ENCODE results near the gene MYO18A.

Gene MYO18A

DNA sequence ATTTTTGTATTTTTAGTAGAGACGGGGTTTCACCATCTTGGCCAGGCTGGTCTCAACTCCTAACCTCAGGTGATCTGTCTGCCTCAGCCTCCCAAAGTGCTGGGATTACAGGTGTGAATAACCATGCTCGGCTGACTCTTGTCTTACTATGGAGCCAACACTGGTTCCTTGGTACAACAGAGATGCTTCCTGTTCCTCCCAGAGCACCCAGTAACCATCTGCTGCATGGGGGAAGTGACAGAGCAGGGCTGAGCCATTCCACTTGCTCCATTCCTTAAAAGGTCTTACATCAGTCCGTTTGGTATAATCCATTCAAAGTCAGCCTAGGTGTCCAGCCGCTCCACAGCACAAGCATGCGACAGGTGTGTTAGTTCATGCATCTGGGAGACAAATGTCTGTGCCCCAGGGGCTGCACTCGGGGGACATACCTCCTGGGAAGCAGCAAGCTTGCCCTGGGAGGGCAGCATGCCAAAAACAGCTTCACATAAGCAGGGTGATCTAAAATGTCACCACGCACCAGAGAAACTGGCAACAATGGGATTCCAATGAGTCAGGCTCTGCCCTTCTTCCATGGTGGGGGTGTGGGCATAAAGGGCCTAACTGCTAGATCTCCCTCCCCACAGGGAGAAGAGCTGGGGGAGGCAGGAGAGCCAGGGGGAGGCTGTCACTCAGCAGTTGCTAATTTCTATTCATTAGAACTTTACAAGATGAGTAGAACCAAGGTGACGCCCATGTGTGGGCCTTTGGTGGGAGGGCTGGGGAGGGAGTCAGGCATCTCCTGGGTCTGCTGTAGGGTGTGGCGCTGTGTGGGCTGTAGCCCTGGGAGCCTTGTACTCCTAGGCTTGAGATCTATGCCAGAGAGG lies 101.8 kb downstream of the MYO18A start:
- no peak for TF ChIP-seq ZNF274 (IDR thresholded peaks at IDR 0.05; ENCODE audit: low read depth, low read length)
- TF ChIP-seq YY1 (IDR thresholded peaks at IDR 0.05; ENCODE audit: insufficient read depth, insufficient read length), result no peak
- TF ChIP-seq SUZ12 (IDR thresholded peaks at IDR 0.05; ENCODE audit: extremely low read depth, insufficient read depth, insufficient read length), result no peak
- H3K27me3 ChIP-seq (ENCODE audit: insufficient read depth, insufficient read length), result no peaks in the 10 kb centered on the region
- DNase-seq (ENCODE audit: low read depth, low spot score), result no peak
- H3K36me3 ChIP-seq (ENCODE audit: insufficient read depth, insufficient read length, low read length), result peaks cover 24% of the 10 kb centered on the region
- H3K9ac ChIP-seq (ENCODE audit: insufficient read length, low read depth), result no peak overlapping the region
- H3K9me3 ChIP-seq (ENCODE audit: insufficient read depth, low read length), result no peaks in the 10 kb centered on the region
- H3K4me3 ChIP-seq (ENCODE audit: insufficient read length, low read depth), result no peak overlapping the region
- peaks cover 18% of the 10 kb centered on the region for H3K4me1 ChIP-seq (ENCODE audit: insufficient read depth, insufficient read length)

GRCh38 chr17:29077320-29077719 lies 102.9 kb downstream of the MYO18A start:
- no peak for DNase-seq (ENCODE audit: low read depth, low spot score)
- Histone ChIP-seq H3K36me3 (ENCODE audit: insufficient read depth, insufficient read length, low read length) (peaks cover 20% of the 10 kb centered on the region), H3K9ac (ENCODE audit: insufficient read length, low read depth) (no peak overlapping the region), H3K4me1 (ENCODE audit: insufficient read depth, insufficient read length) (peaks cover 18% of the 10 kb centered on the region), H3K9me3 (ENCODE audit: insufficient read depth, low read length) (no peaks in the 10 kb centered on the region), H3K4me3 (ENCODE audit: insufficient read length, low read depth) (no peak overlapping the region), H3K27me3 (ENCODE audit: insufficient read depth, insufficient read length) (no peaks in the 10 kb centered on the region)
- TF ChIP-seq YY1 (IDR thresholded peaks at IDR 0.05; ENCODE audit: insufficient read depth, insufficient read length) (no peak), SUZ12 (IDR thresholded peaks at IDR 0.05; ENCODE audit: extremely low read depth, insufficient read depth, insufficient read length) (no peak), ZNF274 (IDR thresholded peaks at IDR 0.05; ENCODE audit: low read depth, low read length) (no peak)

- Histone ChIP-seq H3K27me3 (ENCODE audit: insufficient read depth, insufficient read length) (no peaks in the 10 kb centered on the region), H3K9ac (ENCODE audit: insufficient read length, low read depth) (no peak overlapping the region), H3K4me3 (ENCODE audit: insufficient read length, low read depth) (no peak overlapping the region), H3K36me3 (ENCODE audit: insufficient read depth, insufficient read length, low read length) (peaks cover 19% of the 10 kb centered on the region), H3K4me1 (ENCODE audit: insufficient read depth, insufficient read length) (peaks cover 18% of the 10 kb centered on the region), H3K9me3 (ENCODE audit: insufficient read depth, low read length) (no peaks in the 10 kb centered on the region)
- no peak for DNase-seq (ENCODE audit: low read depth, low spot score)
- TF ChIP-seq ZNF274 (IDR thresholded peaks at IDR 0.05; ENCODE audit: low read depth, low read length) (no peak), SUZ12 (IDR thresholded peaks at IDR 0.05; ENCODE audit: extremely low read depth, insufficient read depth, insufficient read length) (no peak), YY1 (IDR thresholded peaks at IDR 0.05; ENCODE audit: insufficient read depth, insufficient read length) (no peak)
Observed at GRCh38 chr17:29076722-29077121, 103.5 kb downstream of the MYO18A start.

GRCh38 chr17:29076087-29076486 lies 104.1 kb downstream of the MYO18A start:
- Histone ChIP-seq H3K36me3 (ENCODE audit: insufficient read depth, insufficient read length, low read length) (peaks cover 15% of the 10 kb centered on the region), H3K4me3 (ENCODE audit: insufficient read length, low read depth) (no peak overlapping the region), H3K4me1 (ENCODE audit: insufficient read depth, insufficient read length) (peaks cover 18% of the 10 kb centered on the region), H3K9me3 (ENCODE audit: insufficient read depth, low read length) (no peaks in the 10 kb centered on the region), H3K9ac (ENCODE audit: insufficient read length, low read depth) (no peak overlapping the region), H3K27me3 (ENCODE audit: insufficient read depth, insufficient read length) (no peaks in the 10 kb centered on the region)
- TF ChIP-seq YY1 (IDR thresholded peaks at IDR 0.05; ENCODE audit: insufficient read depth, insufficient read length) (no peak), SUZ12 (IDR thresholded peaks at IDR 0.05; ENCODE audit: extremely low read depth, insufficient read depth, insufficient read length) (no peak), ZNF274 (IDR thresholded peaks at IDR 0.05; ENCODE audit: low read depth, low read length) (no peak)
- no peak for DNase-seq (ENCODE audit: low read depth, low spot score)

GRCh38 chr17:29074488-29074887 lies 105.7 kb downstream of the MYO18A start:
- DNase-seq (ENCODE audit: low read depth, low spot score), result no peak
- Histone ChIP-seq H3K36me3 (ENCODE audit: insufficient read depth, insufficient read length, low read length) (peaks cover 7% of the 10 kb centered on the region), H3K9ac (ENCODE audit: insufficient read length, low read depth) (no peak overlapping the region), H3K4me1 (ENCODE audit: insufficient read depth, insufficient read length) (peaks cover 20% of the 10 kb centered on the region), H3K4me3 (ENCODE audit: insufficient read length, low read depth) (no peak overlapping the region), H3K9me3 (ENCODE audit: insufficient read depth, low read length) (no peaks in the 10 kb centered on the region), H3K27me3 (ENCODE audit: insufficient read depth, insufficient read length) (no peaks in the 10 kb centered on the region)
- TF ChIP-seq YY1 (IDR thresholded peaks at IDR 0.05; ENCODE audit: insufficient read depth, insufficient read length) (no peak), ZNF274 (IDR thresholded peaks at IDR 0.05; ENCODE audit: low read depth, low read length) (no peak), SUZ12 (IDR thresholded peaks at IDR 0.05; ENCODE audit: extremely low read depth, insufficient read depth, insufficient read length) (no peak)

DNA sequence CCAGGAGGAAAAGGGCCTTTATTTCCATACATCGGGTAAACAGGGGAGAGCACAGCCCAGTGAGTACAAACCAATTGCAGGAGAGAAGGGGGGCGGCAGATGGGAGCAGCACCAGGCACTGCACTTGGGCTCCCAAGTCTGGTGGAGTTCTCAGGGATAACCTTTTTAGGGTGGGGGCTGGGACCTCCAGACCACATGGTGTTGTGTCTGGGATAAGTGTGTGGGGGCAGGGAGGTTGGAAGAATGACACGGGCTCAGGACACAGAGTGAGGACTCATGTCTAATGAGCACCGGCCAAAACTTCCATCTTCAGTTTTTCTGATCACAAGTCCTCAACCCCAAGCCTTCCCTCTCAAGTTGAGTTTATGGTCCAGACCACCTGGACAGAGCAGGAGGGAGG lies 106.7 kb downstream of the MYO18A start:
- Histone ChIP-seq H3K9me3 (ENCODE audit: insufficient read depth, low read length) (no peaks in the 10 kb centered on the region), H3K36me3 (ENCODE audit: insufficient read depth, insufficient read length, low read length) (no peaks in the 10 kb centered on the region), H3K27me3 (ENCODE audit: insufficient read depth, insufficient read length) (no peaks in the 10 kb centered on the region), H3K4me1 (ENCODE audit: insufficient read depth, insufficient read length) (peaks cover 15% of the 10 kb centered on the region), H3K9ac (ENCODE audit: insufficient read length, low read depth) (no peak overlapping the region), H3K4me3 (ENCODE audit: insufficient read length, low read depth) (no peak overlapping the region)
- DNase-seq (ENCODE audit: low read depth, low spot score), result no peak
- TF ChIP-seq SUZ12 (IDR thresholded peaks at IDR 0.05; ENCODE audit: extremely low read depth, insufficient read depth, insufficient read length) (no peak), YY1 (IDR thresholded peaks at IDR 0.05; ENCODE audit: insufficient read depth, insufficient read length) (no peak), ZNF274 (IDR thresholded peaks at IDR 0.05; ENCODE audit: low read depth, low read length) (no peak)

DNA sequence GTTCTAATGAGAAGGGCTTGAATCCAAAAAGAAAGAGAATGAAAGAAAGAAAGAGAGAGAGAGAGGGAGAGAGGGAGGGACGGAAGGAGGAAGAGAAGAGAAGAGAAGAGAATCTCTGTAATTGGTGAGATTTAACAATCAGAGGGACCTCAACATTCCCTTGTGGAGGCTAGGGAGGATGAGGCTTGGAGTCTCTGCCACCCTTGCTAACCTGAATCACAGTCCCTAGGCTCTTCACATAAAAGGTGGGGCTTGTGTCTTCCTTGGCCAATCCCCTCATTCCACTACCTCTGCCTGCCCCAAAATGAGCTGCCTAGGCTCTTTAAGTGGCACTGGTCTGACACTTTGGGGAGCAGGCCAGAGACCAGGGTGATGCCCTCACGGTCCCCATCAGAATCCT lies 107.2 kb downstream of the MYO18A start:
- no peaks in the 10 kb centered on the region for H3K27me3 ChIP-seq (ENCODE audit: insufficient read depth, insufficient read length)
- peaks cover 15% of the 10 kb centered on the region for H3K4me1 ChIP-seq (ENCODE audit: insufficient read depth, insufficient read length)
- TF ChIP-seq SUZ12 (IDR thresholded peaks at IDR 0.05; ENCODE audit: extremely low read depth, insufficient read depth, insufficient read length), result no peak
- no peak for TF ChIP-seq YY1 (IDR thresholded peaks at IDR 0.05; ENCODE audit: insufficient read depth, insufficient read length)
- TF ChIP-seq ZNF274 (IDR thresholded peaks at IDR 0.05; ENCODE audit: low read depth, low read length), result no peak
- no peak overlapping the region for H3K4me3 ChIP-seq (ENCODE audit: insufficient read length, low read depth)
- no peak overlapping the region for H3K9ac ChIP-seq (ENCODE audit: insufficient read length, low read depth)
- no peak for DNase-seq (ENCODE audit: low read depth, low spot score)
- H3K36me3 ChIP-seq (ENCODE audit: insufficient read depth, insufficient read length, low read length), result no peaks in the 10 kb centered on the region
- H3K9me3 ChIP-seq (ENCODE audit: insufficient read depth, low read length), result no peaks in the 10 kb centered on the region
